Sigmoid colon (tissue), 3 donors: ENCODE data around the gene KLHL10.

Experiments used
- CTCF ChIP-seq, 4 experiments: fragments of 450-650 bp in 3 of 4; fragments of 200-600 bp in 1 of 4; IDR thresholded peaks; one replicate each; pipeline ENCODE4 v1.5.1; 2016 to 2019; ENCODE audit warnings: antibody characterized with exemption in 4 of 4, mild to moderate bottlenecking in 3 of 4, moderate library complexity in 2 of 4
- POLR2A ChIP-seq, 2 donors: fragments of 450-650 bp; IDR thresholded peaks; one replicate each; pipeline ENCODE4 v1.6.1; 2016; ENCODE audit warnings: antibody characterized with exemption in 2 of 2, mild to moderate bottlenecking in 2 of 2, moderate library complexity in 2 of 2

GRCh38 chr17:41794540-41794975, 43.1 kb upstream of the KLHL10 start:
- TF ChIP-seq CTCF (IDR thresholded peaks at IDR 0.05) (no peak), POLR2A (IDR thresholded peaks at IDR 0.05) (no peak)
